GM12878 (cell line): ENCODE data around the gene ZNF341. TPM values are rescaled to one million over a fixed set of nuclear protein-coding genes. Genes with fewer than 3 reads are reported as not detected.

Experiments used
- ATAC-seq: fragments of 200-7000 bp; cut with Tn5 transposase; 3 replicates; pipeline ENCODE4 v1.9.1; 2020; ENCODE audit warnings: mild to moderate bottlenecking, moderate library complexity
- BruUV-seq: library from RNA; stranded (reverse); fragments of 400-500 nt; replicated peaks from 2 replicates; lab custom pipeline; 2021; lab: Mats Ljungman, UMichigan
- CTCF ChIA-PET: fragments of 300-600 bp; sonication (Branson Sonifier 250); formaldehyde crosslinking; extraction: SDS; loops from one replicate; lab custom pipeline; 2021; ENCODE audit warnings: inconsistent platforms; lab: Yijun Ruan, JAX
- POLR2A ChIA-PET: fragments of 350-600 bp; formaldehyde crosslinking; extraction: SDS; loops from one replicate; lab custom pipeline; 2021; ENCODE audit warnings: inconsistent platforms; lab: Charles Lee
- RAD21 ChIA-PET: fragments of 300-600 bp; sonication (Branson Sonifier 250); formaldehyde crosslinking; loops from one replicate; lab custom pipeline; 2023; ENCODE audit warnings: antibody characterized with exemption; ENCODE audit not compliant: unreplicated experiment; lab: Charles Lee
- SMC1A ChIA-PET: fragments of 300-600 bp; sonication (Branson Sonifier 250); formaldehyde crosslinking; loops from one replicate; lab custom pipeline; 2023; ENCODE audit not compliant: unreplicated experiment, uncharacterized antibody; lab: Charles Lee
- DNase-seq: peaks from one replicate; pipeline ENCODE4 v3.0.0-alpha.2; 2011; ENCODE audit warnings: low read depth, low spot score
- FAIRE-seq: peaks from 3 replicates; lab custom pipeline; 2011; peaks lifted over from hg19 to GRCh38; lab: Jason Lieb, UNC
- H2AFZ ChIP-seq: 2 replicates; pipeline ENCODE4 v1.6.0; 2011; ENCODE audit warnings: low read depth, low read length, control low read depth; ENCODE audit not compliant: control insufficient read depth
- H3K27ac ChIP-seq: 2 replicates; pipeline ENCODE4 v1.5.1; 2011; ENCODE audit warnings: control low read depth; ENCODE audit not compliant: control insufficient read depth, insufficient read depth
- H3K27me3 ChIP-seq, 2 experiments: replicated peaks in 1 of 2; 2 replicates each; pipeline versions ENCODE4 v1.6.0 to v1.6.1; 2011; ENCODE audit warnings: low read length in 1 of 2; ENCODE audit not compliant: control insufficient read depth in 2 of 2, insufficient read depth in 2 of 2
- H3K36me3 ChIP-seq, 2 experiments: 2 replicates each; pipeline ENCODE4 v1.5.1; 2011; ENCODE audit warnings: low read length in 1 of 2; ENCODE audit not compliant: control insufficient read depth in 2 of 2, insufficient read depth in 2 of 2
- H3K4me1 ChIP-seq: 2 replicates; pipeline ENCODE4 v1.6.1; 2011; ENCODE audit warnings: mild to moderate bottlenecking, low read length, moderate library complexity, mixed read lengths; ENCODE audit not compliant: control insufficient read depth, insufficient read depth
- H3K4me2 ChIP-seq: 2 replicates; pipeline ENCODE4 v1.6.0; 2011; ENCODE audit warnings: control low read depth; ENCODE audit not compliant: control insufficient read depth, insufficient read depth
- H3K4me3 ChIP-seq: fragments of 200-600 bp; sonication (generic); 2 replicates; pipeline ENCODE4 v1.5.1; 2016
- H3K79me2 ChIP-seq: 2 replicates; pipeline ENCODE4 v1.6.0; 2011; ENCODE audit warnings: low read length; ENCODE audit not compliant: control insufficient read depth, insufficient read depth
- H3K9ac ChIP-seq: 2 replicates; pipeline ENCODE4 v1.8.0; 2011; ENCODE audit warnings: low read length, control low read depth, mixed read lengths; ENCODE audit not compliant: control insufficient read depth, insufficient read depth
- H3K9me3 ChIP-seq: replicated peaks from 3 replicates; pipeline ENCODE4 v1.5.1; 2011; ENCODE audit warnings: mild to moderate bottlenecking, low read length; ENCODE audit not compliant: control insufficient read depth, insufficient read depth
- H4K20me1 ChIP-seq: 2 replicates; pipeline ENCODE4 v1.6.0; 2011; ENCODE audit not compliant: control insufficient read depth, insufficient read depth
- CBFB ChIP-seq: IDR thresholded peaks from 2 replicates; pipeline ENCODE4 v1.6.1; 2016; ENCODE audit warnings: antibody characterized with exemption, low read depth
- CEBPZ ChIP-seq: fragments of 150-350 bp; IDR thresholded peaks from 2 replicates; pipeline ENCODE4 v1.6.1; 2016; ENCODE audit warnings: low read depth, low read length
- FOS ChIP-seq: IDR thresholded peaks from 3 replicates; pipeline ENCODE4 v1.6.1; 2011; ENCODE audit warnings: borderline replicate concordance; ENCODE audit not compliant: insufficient read length; ENCODE audit errors: extremely low read depth
- IRF3 ChIP-seq: fragments of 450-650 bp; IDR thresholded peaks from 2 replicates; pipeline ENCODE4 v1.6.1; 2014; ENCODE audit warnings: mild to moderate bottlenecking
- IRF4 ChIP-seq: IDR thresholded peaks from 2 replicates; pipeline ENCODE4 v1.6.1; 2011; ENCODE audit warnings: low read depth, low read length
- MAX ChIP-seq: IDR thresholded peaks from 2 replicates; pipeline ENCODE4 v1.6.1; 2012; ENCODE audit warnings: low read depth, low read length, improper control_type of control experiment
- RFX5 ChIP-seq: IDR thresholded peaks from 2 replicates; pipeline ENCODE4 v1.6.1; 2011; ENCODE audit warnings: low read depth, low read length, improper control_type of control experiment
- SMC3 ChIP-seq: IDR thresholded peaks from 2 replicates; pipeline ENCODE4 v1.6.1; 2011; ENCODE audit warnings: low read length, improper control_type of control experiment, borderline replicate concordance
- ZNF217 ChIP-seq: fragments of 450-650 bp; IDR thresholded peaks from 2 replicates; pipeline ENCODE4 v1.6.1; 2017; ENCODE audit warnings: antibody characterized with exemption, mild to moderate bottlenecking
- WGBS: methylation state at CpG from one replicate; pipeline ENCODE4 v1.1.6; 2016; ENCODE audit warnings: low lambda C conversion rate; ENCODE audit not compliant: insufficient replicate concordance, insufficient coverage; ENCODE audit errors: missing lambda C conversion rate; 5-methylcytosine and 5-hydroxymethylcytosine counted together
- in situ Hi-C: fragments of 300-500 bp; cut with MboI; formaldehyde crosslinking; loops from 9 replicates; pipeline ENCODE4 v1.14.3; 2018; ENCODE audit warnings: mixed read lengths
- intact Hi-C: fragments of 100-400 bp; cut with micrococcal nuclease; formaldehyde crosslinking; loops from one replicate; pipeline ENCODE4 v1.14.2; 2022; ENCODE audit not compliant: unreplicated experiment
- polyA plus RNA-seq, 11 experiments: library from polyadenylated mRNA; depleted of rRNA in 4 of 11; unstranded in 6 of 11; stranded (reverse) in 5 of 11; fragments of >200 nt; fragmentation: Nextera tagmentation in 4 of 11; fragmentation: Illumina TruSeq in 1 of 11; extraction: Ambion mirVana in 4 of 11; extraction: Trizol in 1 of 11; gene quantifications; 1 replicate in 1 of 11; 2 replicates in 10 of 11; pipeline versions ENCODE4 v1.2.1 to v1.2.3, GENCODE V29; 2011 to 2016; ENCODE audit warnings: inconsistent platforms in 2 of 11, missing spikeins in 2 of 11, low read depth in 1 of 11
- total RNA-seq, 4 experiments: library from RNA; depleted of rRNA in 3 of 4; stranded (reverse); fragments of >200 nt in 3 of 4; fragmentation: Illumina TruSeq in 1 of 4; extraction: Trizol in 1 of 4; gene quantifications; 2 replicates each; pipeline versions ENCODE4 v1.2.1 to v1.2.3, GENCODE V29; 2013 to 2021

The ZNF341 gene
- total and polyA plus RNA-seq, 10 of the 15 experiments (the other 5 are each of a cell fraction or from before 2014, with no cell fraction given): 0.18 to 5.0 (median 2.6) TPM

DNA sequence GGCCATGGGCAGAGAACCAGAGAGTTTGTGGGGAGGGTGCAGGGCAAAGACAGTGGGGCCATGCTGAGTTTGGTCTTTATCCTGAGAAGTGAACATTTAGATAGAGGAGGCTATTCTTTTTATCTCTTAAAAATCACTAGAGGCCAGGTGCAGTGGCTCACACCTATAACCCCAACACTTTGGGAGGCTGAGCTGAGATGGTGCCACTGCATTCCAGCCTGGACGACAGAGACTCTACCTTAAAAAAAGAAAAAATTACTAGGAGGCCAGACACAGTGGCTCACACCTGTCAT, 20.4 kb upstream of the ZNF341 start (continued):
- no peak for TF ChIP-seq IRF3

- Histone ChIP-seq H3K4me2 (no peak overlapping the region), H3K4me3 (no peak overlapping the region), H3K27ac (no peak overlapping the region), H3K9me3 (no peaks in the 10 kb centered on the region), H3K79me2 (no peaks in the 10 kb centered on the region), H3K9ac (no peak overlapping the region), H4K20me1 (no peaks in the 10 kb centered on the region), H3K4me1 (no peaks in the 10 kb centered on the region), H3K27me3 (no peaks in the 10 kb centered on the region), H3K36me3 (0 out of 4 replicates have a peak, but pooled peaks cover 0 to 2% of the 10 kb centered on the region in 2 experiments), H2AFZ (no peak overlapping the region)
- 88% methylated on average over 10 of the region's 10 CpGs for WGBS
- ChIA-PET SMC1A (interaction anchor here (0.7 kb wide), 1 partner anchor 8 kb away, joined by 3 read pairs; no protein-coding TSS in a partner anchor), RAD21 (no interaction called here), POLR2A (no interaction called here), CTCF (no interaction called here)
- FAIRE-seq (no peak), ATAC-seq (no peak), DNase-seq (no peak)
- no TSS peak for BruUV-seq
- no peak for TF ChIP-seq CBFB
- intact Hi-C loops (no loop called here), in situ Hi-C loops (no loop called here)
Measured at GRCh38 chr20:33713865-33714367, 17.9 kb upstream of the ZNF341 start.

DNA sequence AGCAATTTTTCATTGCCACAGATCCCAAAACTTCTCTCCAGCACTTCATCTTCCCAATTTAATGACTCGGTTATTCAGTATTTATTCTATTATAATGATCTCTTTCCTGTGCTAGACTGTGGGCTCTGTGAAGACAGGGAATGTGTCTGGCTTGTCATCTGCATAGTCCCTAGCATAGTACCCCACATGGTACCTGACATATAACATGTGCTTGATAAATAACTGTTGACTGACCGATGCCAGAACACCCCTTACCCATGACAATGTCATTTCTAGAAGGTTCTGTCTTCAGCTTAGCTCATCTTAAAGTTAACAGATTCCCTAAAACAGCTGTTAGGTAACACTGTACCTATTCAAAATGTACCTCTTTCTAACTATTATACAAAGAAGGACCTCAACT, 15.3 kb upstream of the ZNF341 start:
- no peak overlapping the region for H2AFZ ChIP-seq
- FAIRE-seq (no peak), ATAC-seq (no peak), DNase-seq (no peak)
- in situ Hi-C loops (no loop called here), intact Hi-C loops (no loop called here)
- H3K36me3 ChIP-seq: no peaks in the 10 kb centered on the region
- POLR2A ChIA-PET: interaction anchor here (0.6 kb wide), 1 partner anchor 165 kb away, joined by 3 read pairs; no protein-coding TSS in a partner anchor
- RAD21 ChIA-PET: no interaction called here
- no peak overlapping the region for H3K9ac ChIP-seq
- H3K79me2 ChIP-seq: peaks cover 5% of the 10 kb centered on the region
- H3K27me3 ChIP-seq: no peaks in the 10 kb centered on the region
- SMC1A ChIA-PET: no interaction called here
- CTCF ChIA-PET: no interaction called here
- H3K9me3 ChIP-seq: no peaks in the 10 kb centered on the region
- WGBS: 79% methylated on average over 2 of the region's 2 CpGs
- no peak overlapping the region for H3K4me3 ChIP-seq
- peaks cover 9% of the 10 kb centered on the region for H3K4me1 ChIP-seq
- no peaks in the 10 kb centered on the region for H4K20me1 ChIP-seq
- no peak overlapping the region for H3K4me2 ChIP-seq
- H3K27ac ChIP-seq: no peak overlapping the region
- BruUV-seq: no TSS peak
- no peak for TF ChIP-seq FOS
- TF ChIP-seq ZNF217: no peak
- no peak for TF ChIP-seq SMC3
- TF ChIP-seq CEBPZ: no peak
- TF ChIP-seq IRF4: no peak
- no peak for TF ChIP-seq MAX
- no peak for TF ChIP-seq RFX5
